Measurements from ENCODE around the gene ASPSCR1. TPM values are rescaled to one million over a fixed set of nuclear protein-coding genes. Genes with fewer than 3 reads are reported as not detected.

ASPSCR1 gene
- total and polyA plus RNA-seq, 2 of the 13 experiments (the other 11 are each of a cell fraction or from before 2014, with no cell fraction given) = 274 to 314 TPM

DNA sequence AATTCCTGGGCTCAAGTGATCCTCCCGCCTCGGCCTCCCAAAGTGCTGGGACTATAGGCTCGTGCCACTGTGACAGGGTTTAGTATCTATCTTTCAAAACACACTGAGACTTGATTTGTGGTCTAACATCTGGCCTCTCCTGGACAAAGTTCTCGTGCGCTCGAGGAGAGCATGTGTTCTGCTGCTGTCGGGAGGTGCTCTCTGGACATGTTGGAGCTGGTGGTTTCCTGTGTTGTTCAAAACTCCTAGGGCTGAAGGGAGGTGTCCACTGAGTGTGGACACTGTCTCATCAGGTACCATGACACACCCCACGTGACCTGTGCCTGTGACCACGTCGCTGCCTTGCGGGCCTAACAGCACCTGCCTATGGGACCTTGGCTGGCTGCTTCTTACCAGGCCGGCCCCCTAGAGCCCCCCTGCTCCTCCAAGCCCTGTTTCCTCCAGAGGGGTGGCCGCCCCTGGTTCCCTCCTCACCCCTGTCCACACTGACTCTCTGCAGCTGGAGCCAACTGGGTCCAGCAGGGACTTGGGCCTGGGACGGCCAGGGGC lies 68.6 kb downstream of the ASPSCR1 start:
- in situ Hi-C loops (cut with HindIII; ENCODE audit: extremely low pct_ligation_motif_present, low pct_unique_long_range_greater_than_20kb) = no loop called here
- no peak for TF ChIP-seq CENPT (CRISPR knock-in tag; IDR thresholded peaks at IDR 0.05; ENCODE audit: low read depth)
- TF ChIP-seq FOSL1 (CRISPR knock-in tag; IDR thresholded peaks at IDR 0.05; ENCODE audit: borderline replicate concordance) = no peak
- no peak for TF ChIP-seq ZSCAN21 (CRISPR knock-in tag; IDR thresholded peaks at IDR 0.05; ENCODE audit: borderline replicate concordance)
- TF ChIP-seq TEAD2 (CRISPR knock-in tag; IDR thresholded peaks at IDR 0.05) = no peak
- TF ChIP-seq NFE2L1 (CRISPR knock-in tag; IDR thresholded peaks at IDR 0.05; ENCODE audit: borderline replicate concordance) = no peak
- TF ChIP-seq ZNF674 (CRISPR knock-in tag; IDR thresholded peaks at IDR 0.05; ENCODE audit: low read depth) = no peak
- TF ChIP-seq EZH2 (conservative IDR thresholded peaks at IDR 0.05; ENCODE audit: low read depth, low read length) = no peak
- no peak for TF ChIP-seq NFIB (CRISPR knock-in tag; IDR thresholded peaks at IDR 0.05; ENCODE audit: borderline replicate concordance)
- TF ChIP-seq ZMYM2 (CRISPR knock-in tag; IDR thresholded peaks at IDR 0.05) = no peak
- TF ChIP-seq, protein P1, sequence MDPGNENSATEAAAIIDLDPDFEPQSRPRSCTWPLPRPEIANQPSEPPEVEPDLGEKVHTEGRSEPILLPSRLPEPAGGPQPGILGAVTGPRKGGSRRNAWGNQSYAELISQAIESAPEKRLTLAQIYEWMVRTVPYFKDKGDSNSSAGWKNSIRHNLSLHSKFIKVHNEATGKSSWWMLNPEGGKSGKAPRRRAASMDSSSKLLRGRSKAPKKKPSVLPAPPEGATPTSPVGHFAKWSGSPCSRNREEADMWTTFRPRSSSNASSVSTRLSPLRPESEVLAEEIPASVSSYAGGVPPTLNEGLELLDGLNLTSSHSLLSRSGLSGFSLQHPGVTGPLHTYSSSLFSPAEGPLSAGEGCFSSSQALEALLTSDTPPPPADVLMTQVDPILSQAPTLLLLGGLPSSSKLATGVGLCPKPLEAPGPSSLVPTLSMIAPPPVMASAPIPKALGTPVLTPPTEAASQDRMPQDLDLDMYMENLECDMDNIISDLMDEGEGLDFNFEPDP (CRISPR knock-in tag; conservative IDR thresholded peaks at IDR 0.05) = no peak
- no peak for TF ChIP-seq ZNF776 (CRISPR knock-in tag; IDR thresholded peaks at IDR 0.05)
- TF ChIP-seq, protein P2, sequence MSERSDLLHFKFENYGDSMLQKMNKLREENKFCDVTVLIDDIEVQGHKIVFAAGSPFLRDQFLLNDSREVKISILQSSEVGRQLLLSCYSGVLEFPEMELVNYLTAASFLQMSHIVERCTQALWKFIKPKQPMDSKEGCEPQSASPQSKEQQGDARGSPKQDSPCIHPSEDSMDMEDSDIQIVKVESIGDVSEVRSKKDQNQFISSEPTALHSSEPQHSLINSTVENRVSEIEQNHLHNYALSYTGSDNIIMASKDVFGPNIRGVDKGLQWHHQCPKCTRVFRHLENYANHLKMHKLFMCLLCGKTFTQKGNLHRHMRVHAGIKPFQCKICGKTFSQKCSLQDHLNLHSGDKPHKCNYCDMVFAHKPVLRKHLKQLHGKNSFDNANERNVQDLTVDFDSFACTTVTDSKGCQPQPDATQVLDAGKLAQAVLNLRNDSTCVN (CRISPR knock-in tag; IDR thresholded peaks at IDR 0.05; ENCODE audit: borderline replicate concordance) = no peak
- no peak for TF ChIP-seq LCORL (IDR thresholded peaks at IDR 0.05)
- TF ChIP-seq LCORL (CRISPR knock-in tag; IDR thresholded peaks at IDR 0.05) = no peak
- TF ChIP-seq, protein P3, sequence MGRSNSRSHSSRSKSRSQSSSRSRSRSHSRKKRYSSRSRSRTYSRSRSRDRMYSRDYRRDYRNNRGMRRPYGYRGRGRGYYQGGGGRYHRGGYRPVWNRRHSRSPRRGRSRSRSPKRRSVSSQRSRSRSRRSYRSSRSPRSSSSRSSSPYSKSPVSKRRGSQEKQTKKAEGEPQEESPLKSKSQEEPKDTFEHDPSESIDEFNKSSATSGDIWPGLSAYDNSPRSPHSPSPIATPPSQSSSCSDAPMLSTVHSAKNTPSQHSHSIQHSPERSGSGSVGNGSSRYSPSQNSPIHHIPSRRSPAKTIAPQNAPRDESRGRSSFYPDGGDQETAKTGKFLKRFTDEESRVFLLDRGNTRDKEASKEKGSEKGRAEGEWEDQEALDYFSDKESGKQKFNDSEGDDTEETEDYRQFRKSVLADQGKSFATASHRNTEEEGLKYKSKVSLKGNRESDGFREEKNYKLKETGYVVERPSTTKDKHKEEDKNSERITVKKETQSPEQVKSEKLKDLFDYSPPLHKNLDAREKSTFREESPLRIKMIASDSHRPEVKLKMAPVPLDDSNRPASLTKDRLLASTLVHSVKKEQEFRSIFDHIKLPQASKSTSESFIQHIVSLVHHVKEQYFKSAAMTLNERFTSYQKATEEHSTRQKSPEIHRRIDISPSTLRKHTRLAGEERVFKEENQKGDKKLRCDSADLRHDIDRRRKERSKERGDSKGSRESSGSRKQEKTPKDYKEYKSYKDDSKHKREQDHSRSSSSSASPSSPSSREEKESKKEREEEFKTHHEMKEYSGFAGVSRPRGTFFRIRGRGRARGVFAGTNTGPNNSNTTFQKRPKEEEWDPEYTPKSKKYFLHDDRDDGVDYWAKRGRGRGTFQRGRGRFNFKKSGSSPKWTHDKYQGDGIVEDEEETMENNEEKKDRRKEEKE (IDR thresholded peaks at IDR 0.05) = no peak
- no peak for TF ChIP-seq NFKB2 (CRISPR knock-in tag; IDR thresholded peaks at IDR 0.05; ENCODE audit: borderline replicate concordance)
- no peak for TF ChIP-seq CENPBD1 (CRISPR knock-in tag; IDR thresholded peaks at IDR 0.05; ENCODE audit: borderline replicate concordance, low read depth)
- TF ChIP-seq STAG1 (CRISPR knock-in tag; IDR thresholded peaks at IDR 0.05) = no peak
- TF ChIP-seq PLSCR1 (CRISPR knock-in tag; IDR thresholded peaks at IDR 0.05; ENCODE audit: borderline replicate concordance) = no peak

More for the DNA sequence above, 68.6 kb downstream of the ASPSCR1 start:
- CTCF ChIA-PET (ENCODE audit: low intra/inter-chr PET ratio, low total read pairs) = no interaction called here
- no peak for ATAC-seq
- BruUV-seq (replicated peaks) = no TSS peak
- Histone ChIP-seq H3K4me2 (ENCODE audit: low read depth, low read length) (no peak overlapping the region), H3K4me3 (replicated peaks in 1 of 3; ENCODE audit: insufficient read depth in 1 of 3, low read depth in 2 of 3, low read length in 3 of 3) (no peak overlapping the region), H3K9me3 (ENCODE audit: low read length) (no peaks in the 10 kb centered on the region), H4K20me1 (ENCODE audit: insufficient read depth, low read length) (no peaks in the 10 kb centered on the region), H3K36me3 (replicated peaks in 1 of 2; ENCODE audit: control insufficient read depth in 1 of 2, insufficient read depth in 2 of 2, low read length in 2 of 2) (peaks cover 8 to 29% of the 10 kb centered on the region in 2 experiments; a peak in 4 of 5 replicates), H3K4me1 (ENCODE audit: insufficient read depth, low read length) (peaks cover 47% of the 10 kb centered on the region), H3K27me3 (ENCODE audit: control insufficient read depth in 1 of 2, insufficient read depth in 2 of 2, low read length in 2 of 2) (no peaks in the 10 kb centered on the region; a peak in 1 of 5 replicates), H3K27ac (ENCODE audit: extremely low read length, insufficient read depth, low read length) (peak overlapping the region; percentile 20), H3K79me2 (ENCODE audit: insufficient read depth, low read length) (peaks cover 18% of the 10 kb centered on the region), H3K9ac (ENCODE audit: insufficient read depth, low read depth, low read length) (no peak overlapping the region), H2AFZ (ENCODE audit: low read length) (no peak overlapping the region)
- intact Hi-C loops (cut with micrococcal nuclease; ENCODE audit: unreplicated experiment) = loop anchor here (2.0 kb wide), 1 partner anchor 29 kb away; no protein-coding TSS in a partner anchor
- no peak for DNase-seq (ENCODE audit: low spot score)
- FAIRE-seq = no peak
- WGBS (ENCODE audit: low lambda C conversion rate) = 79% methylated on average over 14 of the region's 14 CpGs
- POLR2A ChIA-PET = no interaction called here
